Measurements from ENCODE around the gene FCGR2B.
A peak's percentile ranks its signal among the peaks of the same experiment; 100 is the strongest.
"Not testable (repeated sequence)": the region's sequence is repeated elsewhere in the genome, so short reads cannot be mapped to it uniquely, and the experiment has no call there.

Gene FCGR2B

GRCh38 chr1:161662684-161663339 is at the start of gene FCGR2B:
Gene FCGR2B, plus strand, starts transcription at chr1:161663143. Its CDS starts 99 bp downstream, at chr1:161663242.
- not testable (repeated sequence) for DNase-seq (ENCODE audit: low spot score)

- not testable (repeated sequence) for DNase-seq (ENCODE audit: low spot score)
Measured at GRCh38 chr1:161616417-161616816, 46.5 kb upstream of the FCGR2B start.

- not testable (repeated sequence) for DNase-seq (ENCODE audit: low spot score)
Measured at GRCh38 chr1:161618517-161618916, 44.4 kb upstream of the FCGR2B start.

- DNase-seq (ENCODE audit: low spot score): not testable (repeated sequence)
Measured at GRCh38 chr1:161620399-161620798, 42.5 kb upstream of the FCGR2B start.

GRCh38 chr1:161621181-161622000 is 41.6 kb upstream of the FCGR2B start:
- peak; percentile 42 for DNase-seq (ENCODE audit: low spot score)

- not testable (repeated sequence) for DNase-seq (ENCODE audit: low spot score)
Measured at GRCh38 chr1:161622054-161622453, 40.9 kb upstream of the FCGR2B start.

- not testable (repeated sequence) for DNase-seq (ENCODE audit: low spot score)
Measured at GRCh38 chr1:161623401-161624051, 39.4 kb upstream of the FCGR2B start.

GRCh38 chr1:161624605-161625004 is 38.3 kb upstream of the FCGR2B start:
- not testable (repeated sequence) for DNase-seq (ENCODE audit: low spot score)

GRCh38 chr1:161626445-161627146 is 36.3 kb upstream of the FCGR2B start:
- not testable (repeated sequence) for DNase-seq (ENCODE audit: low spot score)

- DNase-seq (ENCODE audit: low spot score): not testable (repeated sequence)
Measured at GRCh38 chr1:161630128-161630742, 32.7 kb upstream of the FCGR2B start.

GRCh38 chr1:161631076-161631475 is 31.9 kb upstream of the FCGR2B start, which contains the start of gene FCGR3B:
Gene FCGR3B, minus strand, starts transcription at chr1:161631176. Its CDS starts 82 bp downstream, at chr1:161631094.
- no peak for DNase-seq (ENCODE audit: low spot score)

- not testable (repeated sequence) for DNase-seq (ENCODE audit: low spot score)
Measured at GRCh38 chr1:161634993-161635392, 27.9 kb upstream of the FCGR2B start.

- not testable (repeated sequence) for DNase-seq (ENCODE audit: low spot score)
Measured at GRCh38 chr1:161636189-161636782, 26.7 kb upstream of the FCGR2B start.

- DNase-seq (ENCODE audit: low spot score): not testable (repeated sequence)
Measured at GRCh38 chr1:161636976-161637375, 26.0 kb upstream of the FCGR2B start.

GRCh38 chr1:161638251-161638993 is 24.5 kb upstream of the FCGR2B start:
- DNase-seq (ENCODE audit: low spot score): not testable (repeated sequence)

GRCh38 chr1:161639203-161639602 is 23.7 kb upstream of the FCGR2B start:
- DNase-seq (ENCODE audit: low spot score): not testable (repeated sequence)

- DNase-seq (ENCODE audit: low spot score): not testable (repeated sequence)
Measured at GRCh38 chr1:161642697-161643096, 20.2 kb upstream of the FCGR2B start.

GRCh38 chr1:161643481-161644208 is 19.3 kb upstream of the FCGR2B start:
- not testable (repeated sequence) for DNase-seq (ENCODE audit: low spot score)

GRCh38 chr1:161644855-161645254 is 18.1 kb upstream of the FCGR2B start:
- DNase-seq (ENCODE audit: low spot score): not testable (repeated sequence)

Data from LoVo (cell line).